Daoy (cell line): ENCODE data around the gene WIPF2. TPM values are rescaled to one million over a fixed set of nuclear protein-coding genes. Genes with fewer than 3 reads are reported as not detected.
"Not testable (repeated sequence)": the region's sequence is repeated elsewhere in the genome, so short reads cannot be mapped to it uniquely, and the experiment has no call there.

ENCODE experiments used
- DNase-seq: peaks from one replicate; pipeline ENCODE4 v3.0.0-alpha.2; 2015; ENCODE audit warnings: low read depth
- total RNA-seq: library from RNA; depleted of rRNA; stranded (reverse); fragments of >200 nt; shearing (Covaris generic); gene quantifications from 2 replicates; pipeline ENCODE4 v1.2.3, GENCODE V29; 2014

WIPF2 gene
- total RNA-seq, 1 experiment from 2014 or later: 6.3 TPM

- DNase-seq: peak; percentile 84
Measured at GRCh38 chr17:40191237-40192208, 27.6 kb upstream of the WIPF2 start.

DNA sequence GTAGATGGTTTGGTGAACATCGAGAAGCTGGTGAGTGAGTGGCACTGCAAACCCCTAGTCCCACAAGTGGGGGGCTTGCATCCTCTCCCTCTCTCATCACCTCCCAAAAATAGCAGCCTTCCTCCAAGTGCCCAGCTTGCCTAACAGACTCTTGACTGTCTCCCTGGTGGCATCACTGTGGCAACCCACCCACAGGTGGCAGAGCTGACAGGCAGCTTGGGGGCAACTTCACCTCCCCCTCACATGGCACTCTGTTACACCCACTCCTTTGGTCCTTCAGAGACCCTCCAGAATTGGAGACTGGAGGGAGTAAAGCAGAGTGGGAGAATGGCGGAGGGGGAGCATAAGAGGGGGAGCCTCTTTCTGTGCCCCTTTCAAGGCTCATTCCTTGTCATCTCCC is 26.1 kb upstream of the WIPF2 start:
- DNase-seq: no peak

GRCh38 chr17:40194821-40195220 is 24.3 kb upstream of the WIPF2 start:
- DNase-seq: no peak

GRCh38 chr17:40197550-40197949 is 21.6 kb upstream of the WIPF2 start:
- no peak for DNase-seq

DNA sequence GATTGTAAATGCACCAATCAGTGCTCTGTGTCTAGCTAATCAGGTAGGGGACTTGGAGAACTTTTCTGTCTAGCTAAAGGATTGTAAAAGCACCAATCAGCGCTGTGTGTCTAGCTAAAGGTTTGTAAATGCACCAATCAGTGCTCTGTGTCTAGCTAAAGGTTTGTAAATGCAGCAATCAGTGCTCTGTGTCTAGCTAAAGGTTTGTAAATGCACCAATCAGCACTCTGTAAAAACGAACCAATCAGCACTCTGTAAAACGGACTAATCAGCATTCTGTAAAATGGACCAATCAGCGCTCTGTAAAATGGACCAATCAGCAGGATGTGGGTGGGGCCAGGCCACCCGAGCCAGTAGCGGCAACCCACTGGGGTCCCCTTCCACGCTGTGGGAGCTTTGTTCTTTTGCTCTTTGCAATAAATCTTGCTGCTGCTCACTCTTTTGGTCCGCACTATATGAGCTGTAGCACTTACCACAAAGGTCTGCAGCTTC is 21.1 kb upstream of the WIPF2 start:
- not testable (repeated sequence) for DNase-seq

- DNase-seq: no peak
Measured at GRCh38 chr17:40198576-40198975, 20.5 kb upstream of the WIPF2 start.

DNA sequence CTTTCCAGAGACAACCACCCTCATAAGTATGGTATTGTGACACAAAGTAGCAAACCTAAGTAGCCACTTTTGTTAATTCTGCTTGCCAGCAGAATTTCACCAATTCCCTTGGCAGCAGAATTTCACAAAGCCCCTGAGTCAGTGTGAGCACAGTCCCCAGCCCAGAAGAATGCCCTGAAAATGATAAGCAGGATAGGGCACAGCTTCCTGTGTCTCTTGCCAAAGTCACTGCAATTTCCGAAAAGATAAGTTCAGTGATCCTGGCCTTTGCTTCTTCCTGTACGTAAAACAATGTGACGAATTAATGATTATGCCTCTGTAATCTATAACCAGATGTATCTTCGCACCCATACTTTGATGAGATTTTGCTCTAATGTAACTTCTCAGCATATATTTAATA is 16.0 kb upstream of the WIPF2 start:
- no peak for DNase-seq

DNA sequence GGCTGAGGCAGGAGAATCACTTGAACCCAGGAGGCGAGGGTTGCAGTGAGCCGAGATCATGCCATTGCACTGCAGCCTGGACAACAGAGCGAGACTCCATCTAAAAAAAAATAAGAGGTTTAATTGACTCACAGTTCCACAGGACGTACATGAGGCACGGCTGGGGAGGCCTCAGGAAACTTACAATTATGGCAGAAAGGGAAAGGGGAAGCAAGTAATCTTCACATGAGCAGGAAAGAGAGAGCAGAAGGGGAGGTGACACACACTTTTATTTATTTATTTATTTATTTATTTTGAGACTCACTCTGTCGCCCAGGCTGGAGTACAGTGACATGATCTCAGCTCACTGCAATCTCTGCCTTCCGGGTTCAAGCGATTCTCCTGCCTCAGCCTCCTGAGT is 12.9 kb upstream of the WIPF2 start:
- not testable (repeated sequence) for DNase-seq

DNA sequence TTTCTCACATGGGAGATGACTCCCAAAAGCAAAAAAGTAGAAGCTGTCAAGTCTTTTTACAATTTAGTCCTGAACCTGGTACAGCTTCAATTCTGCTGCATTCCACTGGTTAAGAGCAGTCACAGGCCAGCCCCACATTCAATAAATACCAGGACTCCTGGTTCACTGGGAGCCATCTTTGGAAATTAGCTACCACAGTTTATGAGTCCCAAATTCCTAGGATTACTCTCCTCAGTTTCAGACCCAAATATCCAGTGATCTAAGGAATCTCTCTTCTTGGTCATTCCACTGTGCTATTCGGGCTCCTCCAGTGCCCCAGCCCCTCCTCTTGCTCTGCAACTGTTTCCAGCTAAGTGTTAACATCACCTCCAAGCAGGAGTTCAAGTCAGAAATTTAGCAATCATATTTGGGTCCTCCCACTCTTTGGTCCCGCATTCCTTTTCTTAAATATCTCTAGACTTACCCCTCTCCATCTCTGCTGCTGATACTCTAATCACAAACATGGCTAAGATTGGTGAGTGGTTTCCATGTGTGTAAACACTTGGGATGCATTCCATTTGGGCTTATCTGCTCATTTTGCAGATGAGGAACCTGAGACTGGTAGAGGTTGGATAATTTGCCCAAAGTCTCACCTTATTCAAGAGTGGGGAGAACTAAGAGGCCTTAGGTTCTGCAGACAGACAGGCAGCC is 9.6 kb upstream of the WIPF2 start:
- no peak for DNase-seq

GRCh38 chr17:40213914-40214313 is 5.2 kb upstream of the WIPF2 start:
- DNase-seq: not testable (repeated sequence)

DNA sequence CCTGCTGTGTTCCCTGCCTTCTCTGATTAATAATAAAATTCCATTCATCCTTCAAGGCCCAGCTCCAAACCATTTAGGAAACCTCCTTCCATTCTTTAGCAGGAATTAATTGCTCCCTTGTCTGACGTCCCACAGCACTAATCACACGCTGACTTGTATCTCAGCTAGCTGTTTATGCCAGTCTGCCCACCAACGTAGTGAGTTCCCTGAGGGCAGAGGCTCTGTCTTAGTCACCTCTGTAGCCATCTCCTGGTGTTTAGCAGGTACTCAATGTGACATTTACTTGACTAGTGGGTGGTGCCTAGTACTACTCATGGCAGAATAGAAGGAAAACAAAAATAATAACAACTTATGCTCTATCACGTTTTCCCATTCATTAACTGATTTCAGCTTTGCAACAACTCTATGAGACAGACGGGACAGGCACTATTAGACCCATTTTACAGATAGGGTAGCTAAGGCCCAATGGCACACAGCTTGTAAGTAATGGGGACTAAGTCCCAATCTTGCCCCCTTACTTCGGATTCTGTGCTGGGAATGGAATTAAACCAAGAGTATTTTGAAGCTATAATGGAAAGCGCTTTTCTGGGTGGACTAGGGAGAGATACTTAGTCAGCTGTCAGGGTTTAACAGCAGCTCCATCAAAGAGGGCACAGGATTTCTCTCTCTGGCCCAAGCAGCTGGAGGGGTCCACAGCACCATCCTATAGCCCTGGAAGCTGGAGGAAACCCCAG is 931 bp upstream of the WIPF2 start:
- DNase-seq: no peak

- DNase-seq: peak; percentile 69
Measured at GRCh38 chr17:40219594-40220338, 662 bp downstream of the WIPF2 start.

- DNase-seq: no peak
Measured at GRCh38 chr17:40224718-40225550, 5.8 kb downstream of the WIPF2 start.

DNA sequence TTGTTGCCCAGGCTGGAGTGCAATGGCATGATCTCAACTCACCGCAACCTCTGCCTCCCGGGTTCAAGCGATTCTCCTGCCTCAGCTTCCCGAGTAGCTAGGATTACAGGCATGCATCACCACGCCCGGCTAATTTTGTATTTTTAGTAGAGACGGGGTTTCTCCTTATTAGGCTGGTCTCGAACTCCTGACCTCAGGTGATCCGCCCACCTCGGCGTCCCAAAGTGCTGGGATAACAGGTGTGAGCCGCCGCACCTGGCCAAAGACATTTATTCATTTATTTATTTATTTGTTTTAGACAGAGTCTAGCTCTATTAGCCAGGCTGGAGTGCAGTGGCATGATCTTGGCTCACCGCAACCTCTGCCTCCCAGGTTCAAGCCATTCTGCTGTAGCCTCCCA is 10.0 kb downstream of the WIPF2 start:
- not testable (repeated sequence) for DNase-seq

- DNase-seq: no peak
Measured at GRCh38 chr17:40230670-40231069, 11.6 kb downstream of the WIPF2 start.

- DNase-seq: not testable (repeated sequence)
Measured at GRCh38 chr17:40231928-40232327, 12.8 kb downstream of the WIPF2 start.

- no peak for DNase-seq
Measured at GRCh38 chr17:40241252-40241834, 22.2 kb downstream of the WIPF2 start.

GRCh38 chr17:40242774-40243173 is 23.7 kb downstream of the WIPF2 start:
- DNase-seq: no peak

GRCh38 chr17:40243761-40244160 is 24.7 kb downstream of the WIPF2 start:
- DNase-seq: no peak

DNA sequence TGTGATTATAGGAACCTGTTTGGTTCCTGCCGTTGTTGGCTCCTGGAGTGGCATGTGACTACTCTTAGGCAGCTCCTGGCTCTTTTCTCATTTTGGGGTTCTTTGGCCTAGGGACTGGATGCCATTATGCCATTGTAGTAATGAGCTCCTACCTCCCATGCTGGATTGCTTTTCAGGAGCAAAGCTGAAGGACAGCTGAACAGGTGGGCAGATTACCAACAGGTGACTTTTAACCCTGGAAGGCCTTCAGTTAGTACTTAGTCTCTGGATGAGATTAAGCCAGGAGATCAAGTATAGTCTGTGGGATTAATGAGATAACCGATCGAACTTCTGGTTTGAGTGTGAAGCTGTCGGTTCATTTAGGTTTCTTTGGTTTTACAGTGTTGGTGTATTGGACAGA is 25.2 kb downstream of the WIPF2 start:
- DNase-seq: no peak
